IPS-11a (cell line): ENCODE measurements around the gene BLACAT1.
A peak's percentile ranks its signal among the peaks of the same experiment; 100 is the strongest.

Experiments used
- H3K4me3 ChIP-seq: one replicate; pipeline ENCODE4 v1.5.1; 2013; ENCODE audit warnings: low read depth, low read length, control low read depth

Gene BLACAT1

GRCh38 chr1:205456868-205457745 is 1.3 kb upstream of the BLACAT1 start:
- H3K4me3 ChIP-seq, result peak overlapping the region; percentile 78

GRCh38 chr1:205456383-205456867 is 580 bp upstream of the BLACAT1 start:
- peak overlapping the region; percentile 78 for H3K4me3 ChIP-seq

GRCh38 chr1:205454903-205455335 is 926 bp downstream of the BLACAT1 start:
- H3K4me3 ChIP-seq, result peak overlapping the region; percentile 78

GRCh38 chr1:205453466-205453865 is 2.4 kb downstream of the BLACAT1 start:
- no peak overlapping the region for H3K4me3 ChIP-seq

GRCh38 chr1:205452933-205453332 is 2.9 kb downstream of the BLACAT1 start:
- no peak overlapping the region for H3K4me3 ChIP-seq

- no peak overlapping the region for H3K4me3 ChIP-seq
These were observed 3.5 kb downstream of the BLACAT1 start for GRCh38 chr1:205452364-205452763.

- no peak overlapping the region for H3K4me3 ChIP-seq
These were observed 4.1 kb downstream of the BLACAT1 start for GRCh38 chr1:205451759-205452164.

GRCh38 chr1:205451202-205451601 is 4.6 kb downstream of the BLACAT1 start:
- H3K4me3 ChIP-seq, result no peak overlapping the region

- H3K4me3 ChIP-seq, result no peak overlapping the region
These were observed 5.4 kb downstream of the BLACAT1 start for GRCh38 chr1:205450448-205450847.

GRCh38 chr1:205449750-205450443 is 5.9 kb downstream of the BLACAT1 start:
- peak overlapping the region; percentile 49 for H3K4me3 ChIP-seq

- peak overlapping the region; percentile 49 for H3K4me3 ChIP-seq
These were observed 6.5 kb downstream of the BLACAT1 start for GRCh38 chr1:205449254-205449749.

GRCh38 chr1:205448540-205449253 is 7.1 kb downstream of the BLACAT1 start:
- peak overlapping the region; percentile 49 for H3K4me3 ChIP-seq

- H3K4me3 ChIP-seq, result peak overlapping the region; percentile 21
These were observed 8.1 kb downstream of the BLACAT1 start for GRCh38 chr1:205447457-205448341.

GRCh38 chr1:205446828-205447227 is 9.0 kb downstream of the BLACAT1 start:
- H3K4me3 ChIP-seq, result no peak overlapping the region

GRCh38 chr1:205445646-205445935 is 10.3 kb downstream of the BLACAT1 start:
- H3K4me3 ChIP-seq, result no peak overlapping the region

- H3K4me3 ChIP-seq, result no peak overlapping the region
These were observed 10.8 kb downstream of the BLACAT1 start for GRCh38 chr1:205444931-205445645.

- H3K4me3 ChIP-seq, result no peak overlapping the region
These were observed 11.4 kb downstream of the BLACAT1 start for GRCh38 chr1:205444300-205444930.

- H3K4me3 ChIP-seq, result no peak overlapping the region
These were observed 12.1 kb downstream of the BLACAT1 start for GRCh38 chr1:205443585-205444299.
